HepG2 (cell line): Measurements from ENCODE around the gene KLHL3. TPM values are rescaled to one million over a fixed set of nuclear protein-coding genes. Genes with fewer than 3 reads are reported as not detected.
A peak's percentile ranks its signal among the peaks of the same experiment; 100 is the strongest.

Source experiments
- ATAC-seq: fragments of 200-7000 bp; cut with Tn5 transposase; 3 replicates; pipeline ENCODE4 v1.9.1; 2020; ENCODE audit warnings: mild to moderate bottlenecking, moderate library complexity
- BruUV-seq: library from RNA; stranded (reverse); fragments of 400-500 nt; replicated peaks from 2 replicates; lab custom pipeline; 2021; lab: Mats Ljungman, UMichigan
- CTCF ChIA-PET: fragments of 300-600 bp; formaldehyde crosslinking; extraction: SDS; loops from one replicate; lab custom pipeline; 2021; ENCODE audit warnings: low total read pairs, inconsistent platforms, low intra/inter-chr PET ratio; lab: Yijun Ruan, JAX
- POLR2A ChIA-PET: fragments of 350-600 bp; sonication (Branson Sonifier 250); formaldehyde crosslinking; loops from one replicate; lab custom pipeline; 2020; ENCODE audit warnings: antibody characterized with exemption, inconsistent platforms; lab: Yijun Ruan, JAX
- DNase-seq: peaks from one replicate; pipeline ENCODE4 v3.0.0-alpha.2; 2015; ENCODE audit warnings: low spot score
- FAIRE-seq: peaks from 3 replicates; lab custom pipeline; 2011; peaks lifted over from hg19 to GRCh38; lab: Jason Lieb, UNC
- H2AFZ ChIP-seq: one replicate; pipeline ENCODE4 v1.6.1; 2011; ENCODE audit warnings: low read length, inconsistent platforms
- H3K27ac ChIP-seq: fragments of 300-600 bp; 3 replicates; pipeline ENCODE4 v1.8.0; 2011; ENCODE audit warnings: mixed run types, mild to moderate bottlenecking, mixed read lengths, low read length, inconsistent platforms; ENCODE audit not compliant: insufficient read depth; ENCODE audit errors: extremely low read length
- H3K27me3 ChIP-seq, 2 experiments: fragments of 200-600 bp in 1 of 2; 2 replicates in 1 of 2; 3 replicates in 1 of 2; pipeline versions ENCODE4 v1.6.0 to v1.8.0; 2011; ENCODE audit warnings: low read length in 2 of 2, mild to moderate bottlenecking in 2 of 2, moderate library complexity in 2 of 2, inconsistent platforms in 1 of 2; ENCODE audit not compliant: insufficient read depth in 2 of 2, control insufficient read depth in 1 of 2
- H3K36me3 ChIP-seq, 2 experiments: fragments of 200-600 bp in 1 of 2; replicated peaks in 1 of 2; 2 replicates in 1 of 2; 3 replicates in 1 of 2; pipeline versions ENCODE4 v1.5.1 to v1.8.0; 2011; ENCODE audit warnings: low read length in 2 of 2, inconsistent platforms in 1 of 2; ENCODE audit not compliant: insufficient read depth in 2 of 2, control insufficient read depth in 1 of 2
- H3K4me1 ChIP-seq: 2 replicates; pipeline ENCODE4 v1.5.1; 2012; ENCODE audit warnings: low read length, inconsistent platforms; ENCODE audit not compliant: insufficient read depth
- H3K4me2 ChIP-seq: 2 replicates; pipeline ENCODE4 v1.6.0; 2011; ENCODE audit warnings: low read depth, low read length, inconsistent platforms
- H3K4me3 ChIP-seq, 3 experiments: fragments of 200-600 bp in 1 of 3; sonication (generic), shearing (Covaris generic) in 1 of 3; replicated peaks in 1 of 3; 2 replicates each; pipeline ENCODE4 v1.5.1; 2011 to 2016; ENCODE audit warnings: low read length in 3 of 3, inconsistent platforms in 2 of 3, low read depth in 2 of 3, mild to moderate bottlenecking in 2 of 3, control low read depth in 1 of 3, mixed read lengths in 1 of 3; ENCODE audit not compliant: insufficient read depth in 1 of 3
- H3K79me2 ChIP-seq: one replicate; pipeline ENCODE4 v1.6.1; 2011; ENCODE audit warnings: low read length, inconsistent platforms; ENCODE audit not compliant: insufficient read depth
- H3K9ac ChIP-seq: 2 replicates; pipeline ENCODE4 v1.6.0; 2011; ENCODE audit warnings: mild to moderate bottlenecking, low read depth, low read length, inconsistent platforms; ENCODE audit not compliant: insufficient read depth
- H3K9me3 ChIP-seq: 2 replicates; pipeline ENCODE4 v1.5.1; 2012; ENCODE audit warnings: mild to moderate bottlenecking, low read length
- H4K20me1 ChIP-seq: 2 replicates; pipeline ENCODE4 v1.6.0; 2011; ENCODE audit warnings: inconsistent platforms, mild to moderate bottlenecking, low read length, moderate library complexity; ENCODE audit not compliant: insufficient read depth
- ARNT ChIP-seq: fragments of 450-650 bp; IDR thresholded peaks from 2 replicates; pipeline ENCODE4 v1.6.1; 2017
- BHLHE40 ChIP-seq: IDR thresholded peaks from 2 replicates; pipeline ENCODE4 v1.6.1; 2011; ENCODE audit warnings: low read length, improper control_type of control experiment
- BRD4 ChIP-seq: sonication (generic); formaldehyde crosslinking; IDR thresholded peaks from 2 replicates; pipeline ENCODE4 v1.4.0; 2020; ENCODE audit warnings: missing genetic modification reagents
- MAF1 ChIP-seq: sonication (generic); formaldehyde crosslinking; IDR thresholded peaks from 2 replicates; pipeline ENCODE4 v1.5.0; 2020; ENCODE audit warnings: missing genetic modification reagents, borderline replicate concordance
- MTA1 ChIP-seq: sonication (generic); formaldehyde crosslinking; IDR thresholded peaks from 2 replicates; pipeline ENCODE4 v1.4.0; 2020; ENCODE audit warnings: missing genetic modification reagents, mild to moderate bottlenecking, borderline replicate concordance
- RFX5 ChIP-seq: IDR thresholded peaks from 2 replicates; pipeline ENCODE4 v1.6.1; 2011; ENCODE audit warnings: low read depth, low read length, improper control_type of control experiment
- STAG1 ChIP-seq: sonication (generic); formaldehyde crosslinking; IDR thresholded peaks from 2 replicates; pipeline ENCODE4 v1.4.0; 2020; ENCODE audit warnings: missing genetic modification reagents
- YEATS2 ChIP-seq: sonication (generic); formaldehyde crosslinking; IDR thresholded peaks from 2 replicates; pipeline ENCODE4 v1.4.0; 2020; ENCODE audit warnings: missing genetic modification reagents, borderline replicate concordance
- ZNF740 ChIP-seq: sonication (generic); formaldehyde crosslinking; IDR thresholded peaks from 2 replicates; pipeline ENCODE4 v1.4.0; 2020; ENCODE audit warnings: missing genetic modification reagents
- WGBS: methylation state at CpG from one replicate; pipeline ENCODE4 v1.1.6; 2017; ENCODE audit warnings: low lambda C conversion rate; 5-methylcytosine and 5-hydroxymethylcytosine counted together
- in situ Hi-C: cut with HindIII; loops from 2 replicates; pipeline ENCODE4 v1.10.0; 2017; ENCODE audit warnings: low pct_unique_long_range_greater_than_20kb; ENCODE audit not compliant: extremely low pct_ligation_motif_present
- intact Hi-C: fragments of 100-400 bp; cut with micrococcal nuclease; formaldehyde crosslinking; loops from one replicate; pipeline ENCODE4 v1.10.0; 2022; ENCODE audit not compliant: unreplicated experiment
- polyA plus RNA-seq, 8 experiments: library from polyadenylated mRNA; depleted of rRNA in 3 of 8; stranded (reverse) in 7 of 8; unstranded in 1 of 8; fragments of >200 nt; fragmentation: Illumina TruSeq in 4 of 8; extraction: Trizol in 4 of 8; gene quantifications; 2 replicates each; pipeline versions ENCODE4 v1.2.1 to v1.2.3, GENCODE V29; 2011 to 2016; ENCODE audit warnings: low read depth in 4 of 8, missing spikeins in 1 of 8, mixed read lengths in 1 of 8; ENCODE audit not compliant: insufficient read depth in 1 of 8
- total RNA-seq, 5 experiments: library from RNA; depleted of rRNA; stranded (reverse); fragments of >200 nt; fragmentation: Illumina TruSeq; extraction: Trizol; gene quantifications; 2 replicates each; pipeline ENCODE4 v1.2.3, GENCODE V29; 2016; ENCODE audit warnings: low read depth in 1 of 5
- TF ChIP-seq, protein P1 (sequence below): sonication (generic); formaldehyde crosslinking; IDR thresholded peaks from 2 replicates; pipeline ENCODE4 v1.5.0; 2020; ENCODE audit warnings: mild to moderate bottlenecking, missing genetic modification reagents, moderate library complexity

The KLHL3 gene
- total and polyA plus RNA-seq, 2 of the 13 experiments (the other 11 are each of a cell fraction or from before 2014, with no cell fraction given), result 0.02 to 0.08 TPM

DNA sequence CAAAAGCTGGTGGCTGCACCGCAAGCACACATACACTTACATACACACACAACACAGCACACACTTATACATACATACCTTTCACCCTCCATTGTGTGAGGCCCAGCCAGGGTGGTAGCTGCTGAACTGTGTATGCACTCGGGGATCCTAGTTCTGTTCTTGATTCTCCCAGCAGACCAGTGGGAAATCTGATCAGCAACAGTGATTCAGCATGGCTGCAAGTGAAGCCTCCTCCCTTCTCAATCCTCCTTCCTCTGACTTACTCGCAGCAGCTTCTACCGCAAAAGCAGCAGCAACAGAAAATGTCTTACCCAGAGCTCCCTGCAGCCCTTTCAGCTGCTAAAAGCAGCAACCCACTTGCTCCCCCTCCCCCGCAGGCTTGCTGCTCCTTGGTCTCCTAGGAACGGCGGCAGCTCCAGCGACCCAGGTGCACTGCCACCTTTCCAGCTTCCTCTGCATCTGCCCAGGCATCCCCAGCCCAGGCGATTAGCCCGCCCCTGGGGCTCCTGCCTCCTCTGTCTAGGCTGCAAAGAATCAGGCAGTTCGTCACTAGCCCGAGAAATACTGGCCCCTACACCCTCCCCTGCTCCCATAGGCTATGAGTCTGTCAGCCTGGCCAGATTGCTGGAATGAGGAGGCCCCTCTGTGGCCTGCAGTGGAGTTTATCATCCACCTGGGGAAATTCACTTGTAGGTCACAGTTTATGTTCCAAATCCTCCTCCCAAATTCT lies at the start of gene KLHL3 (continued):
- TF ChIP-seq STAG1, result peak; percentile 51
- TF ChIP-seq, protein P1, sequence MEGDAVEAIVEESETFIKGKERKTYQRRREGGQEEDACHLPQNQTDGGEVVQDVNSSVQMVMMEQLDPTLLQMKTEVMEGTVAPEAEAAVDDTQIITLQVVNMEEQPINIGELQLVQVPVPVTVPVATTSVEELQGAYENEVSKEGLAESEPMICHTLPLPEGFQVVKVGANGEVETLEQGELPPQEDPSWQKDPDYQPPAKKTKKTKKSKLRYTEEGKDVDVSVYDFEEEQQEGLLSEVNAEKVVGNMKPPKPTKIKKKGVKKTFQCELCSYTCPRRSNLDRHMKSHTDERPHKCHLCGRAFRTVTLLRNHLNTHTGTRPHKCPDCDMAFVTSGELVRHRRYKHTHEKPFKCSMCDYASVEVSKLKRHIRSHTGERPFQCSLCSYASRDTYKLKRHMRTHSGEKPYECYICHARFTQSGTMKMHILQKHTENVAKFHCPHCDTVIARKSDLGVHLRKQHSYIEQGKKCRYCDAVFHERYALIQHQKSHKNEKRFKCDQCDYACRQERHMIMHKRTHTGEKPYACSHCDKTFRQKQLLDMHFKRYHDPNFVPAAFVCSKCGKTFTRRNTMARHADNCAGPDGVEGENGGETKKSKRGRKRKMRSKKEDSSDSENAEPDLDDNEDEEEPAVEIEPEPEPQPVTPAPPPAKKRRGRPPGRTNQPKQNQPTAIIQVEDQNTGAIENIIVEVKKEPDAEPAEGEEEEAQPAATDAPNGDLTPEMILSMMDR (CRISPR knock-in tag), result peak; percentile 65

DNA sequence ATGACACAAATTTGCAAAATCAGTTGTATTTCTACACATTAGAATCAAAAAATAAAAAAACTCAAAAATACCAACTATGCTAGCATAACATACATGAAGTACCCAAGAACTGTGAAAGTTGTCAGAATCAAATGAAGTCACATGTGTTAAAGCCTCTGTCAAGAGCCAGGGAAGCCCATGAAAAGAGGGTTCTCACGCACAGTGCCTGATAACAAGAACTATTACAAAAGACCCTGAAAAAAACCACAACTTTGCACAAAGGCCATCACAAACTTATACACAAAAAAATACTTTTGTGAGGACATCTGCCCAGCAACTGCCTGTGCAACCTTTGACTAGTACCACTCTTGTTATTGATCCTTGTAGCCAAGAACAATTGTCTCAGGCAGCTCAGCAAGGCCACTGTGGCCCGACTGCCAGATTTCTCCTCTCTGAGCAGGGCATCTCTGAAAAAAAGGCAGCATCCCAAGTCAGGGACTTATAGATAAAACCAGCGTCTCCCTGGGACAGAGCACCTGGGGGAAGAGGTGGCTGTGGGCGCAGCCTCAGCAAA lies 47.2 kb upstream of the KLHL3 start:
- FAIRE-seq, result no peak
- ChIA-PET POLR2A (no interaction called here), CTCF (no interaction called here)
- no peak overlapping the region for H3K9ac ChIP-seq
- H3K79me2 ChIP-seq, result no peaks in the 10 kb centered on the region
- no peak for DNase-seq
- intact Hi-C loops (no loop called here), in situ Hi-C loops (loop anchor here (5.0 kb wide), 1 partner anchor 39 kb away; no protein-coding TSS in a partner anchor)
- H3K27ac ChIP-seq, result no peak overlapping the region
- ATAC-seq, result peak; percentile 51
- 39% methylated on average over 4 of the region's 4 CpGs for WGBS
- no TSS peak for BruUV-seq
- H3K4me3 ChIP-seq, result peak overlapping the region in 1 of 3 experiments; percentile 4; a peak in 1 of 6 replicates
- peaks cover 18% of the 10 kb centered on the region for H3K4me1 ChIP-seq
- H3K4me2 ChIP-seq, result peak overlapping the region; percentile 60
- peaks cover 0 to 3% of the 10 kb centered on the region in 2 experiments; a peak in 1 of 5 replicates for H3K27me3 ChIP-seq
- TF ChIP-seq YEATS2 (CRISPR knock-in tag) (no peak), ZNF740 (CRISPR knock-in tag) (no peak), MTA1 (CRISPR knock-in tag) (no peak), BHLHE40 (no peak), ARNT (no peak), MAF1 (CRISPR knock-in tag) (no peak), BRD4 (CRISPR knock-in tag) (no peak), RFX5 (peak; percentile 41; the same call in 1 of the 2 replicates)
- TF ChIP-seq, protein P1 (CRISPR knock-in tag), result no peak
- no peaks in the 10 kb centered on the region for H3K9me3 ChIP-seq
- H3K36me3 ChIP-seq, result no peaks in the 10 kb centered on the region
- no peak overlapping the region for H2AFZ ChIP-seq
- H4K20me1 ChIP-seq, result no peaks in the 10 kb centered on the region
